ENCODE data around the gene CFAP210. TPM values are rescaled to one million over a fixed set of nuclear protein-coding genes. Genes with fewer than 3 reads are reported as not detected.
"Not testable (repeated sequence)": the region's sequence is repeated elsewhere in the genome, so short reads cannot be mapped to it uniquely, and the experiment has no call there.

The CFAP210 gene
- total RNA-seq, 2 experiments from 2014 or later, result 2.2 to 3.1 TPM

- ATAC-seq (ENCODE audit: poor library complexity) (no peak), DNase-seq (no peak)
- Histone ChIP-seq H3K4me3 (ENCODE audit: low read length) (no peak overlapping the region), H3K27ac (ENCODE audit: low read depth in 1 of 2, low read length in 2 of 2) (no peak overlapping the region), H3K9me3 (ENCODE audit: control insufficient read depth in 1 of 2, insufficient read depth in 1 of 2, low read length in 2 of 2) (no peaks in the 10 kb centered on the region), H3K36me3 (ENCODE audit: insufficient read depth, low read length) (peaks cover 15% of the 10 kb centered on the region), H3K27me3 (ENCODE audit: control insufficient read depth in 1 of 2, insufficient read depth in 2 of 2, low read length in 2 of 2) (no peaks in the 10 kb centered on the region), H3K4me1 (ENCODE audit: insufficient read depth, low read length) (peaks cover 10% of the 10 kb centered on the region)
- H3K27ac Mint-ChIP-seq, result no peak overlapping the region
- peaks cover 57% of the 10 kb centered on the region for H3K4me1 Mint-ChIP-seq (ENCODE audit: low read depth)
- no peak for TF ChIP-seq CTCF (IDR thresholded peaks at IDR 0.05)
- POLR2A ChIA-PET, result interaction anchor here (0.8 kb wide), 1 partner anchor 26 kb away, joined by 3 read pairs; the partner anchor contains the start of gene FASTKD1
- no peaks in the 10 kb centered on the region for H3K9me3 Mint-ChIP-seq
- intact Hi-C loops (cut with DNase I, micrococcal nuclease), result no loop called here
- CTCF ChIA-PET, result no interaction called here
- H3K4me3 Mint-ChIP-seq, result no peak overlapping the region
- H3K36me3 Mint-ChIP-seq (ENCODE audit: low read depth), result peaks cover 34% of the 10 kb centered on the region
- no peaks in the 10 kb centered on the region for H3K27me3 Mint-ChIP-seq
Observed at GRCh38 chr2:169599568-169599967, 94.6 kb downstream of the CFAP210 start.

GRCh38 chr2:169598982-169599381 lies 95.2 kb downstream of the CFAP210 start:
- Mint-ChIP-seq H3K4me1 (ENCODE audit: low read depth) (peaks cover 57% of the 10 kb centered on the region), H3K27me3 (no peaks in the 10 kb centered on the region), H3K9me3 (no peaks in the 10 kb centered on the region), H3K4me3 (no peak overlapping the region), H3K27ac (no peak overlapping the region), H3K36me3 (ENCODE audit: low read depth) (peaks cover 28% of the 10 kb centered on the region)
- Histone ChIP-seq H3K27me3 (ENCODE audit: control insufficient read depth in 1 of 2, insufficient read depth in 2 of 2, low read length in 2 of 2) (no peaks in the 10 kb centered on the region), H3K4me1 (ENCODE audit: insufficient read depth, low read length) (peaks cover 10% of the 10 kb centered on the region), H3K4me3 (ENCODE audit: low read length) (no peak overlapping the region), H3K36me3 (ENCODE audit: insufficient read depth, low read length) (peaks cover 10% of the 10 kb centered on the region), H3K9me3 (ENCODE audit: control insufficient read depth in 1 of 2, insufficient read depth in 1 of 2, low read length in 2 of 2) (no peaks in the 10 kb centered on the region), H3K27ac (ENCODE audit: low read depth in 1 of 2, low read length in 2 of 2) (no peak overlapping the region)
- ATAC-seq (ENCODE audit: poor library complexity) (no peak), DNase-seq (no peak)
- intact Hi-C loops (cut with DNase I, micrococcal nuclease), result no loop called here
- ChIA-PET CTCF (interaction anchor here (0.6 kb wide), 1 partner anchor 287 kb away, joined by 3 read pairs; no protein-coding TSS in a partner anchor), POLR2A (interaction anchor here (0.8 kb wide), 1 partner anchor 25 kb away, joined by 3 read pairs; the partner anchor contains the start of gene FASTKD1)
- no peak for TF ChIP-seq CTCF (IDR thresholded peaks at IDR 0.05)

- intact Hi-C loops (cut with DNase I, micrococcal nuclease); H3K27ac Mint-ChIP-seq: not testable (repeated sequence)
Observed at GRCh38 chr2:169596546-169596945, 97.7 kb downstream of the CFAP210 start.

More at GRCh38 chr2:169596546-169596945, 97.7 kb downstream of the CFAP210 start:
- H3K36me3 ChIP-seq (ENCODE audit: insufficient read depth, low read length); H3K9me3 ChIP-seq (ENCODE audit: control insufficient read depth in 1 of 2, insufficient read depth in 1 of 2, low read length in 2 of 2); DNase-seq; H3K27ac ChIP-seq (ENCODE audit: low read depth in 1 of 2, low read length in 2 of 2); H3K27me3 ChIP-seq (ENCODE audit: control insufficient read depth in 1 of 2, insufficient read depth in 2 of 2, low read length in 2 of 2); POLR2A ChIA-PET; H3K27me3 Mint-ChIP-seq; ATAC-seq (ENCODE audit: poor library complexity); CTCF ChIA-PET; H3K4me3 Mint-ChIP-seq; H3K4me3 ChIP-seq (ENCODE audit: low read length); H3K9me3 Mint-ChIP-seq: not testable (repeated sequence)
- peaks cover 20% of the 10 kb centered on the region for H3K36me3 Mint-ChIP-seq (ENCODE audit: low read depth)
- peaks cover 10% of the 10 kb centered on the region for H3K4me1 ChIP-seq (ENCODE audit: insufficient read depth, low read length)
- H3K4me1 Mint-ChIP-seq (ENCODE audit: low read depth), result peaks cover 46% of the 10 kb centered on the region

Other genes with a start within 250 kb of the CFAP210 start
- gene BBS5, start 214.9 kb downstream of the CFAP210 start, total RNA-seq, result 1 to 10 TPM; 2.1 to 2.2 TPM
- gene KLHL41, start 184.7 kb downstream of the CFAP210 start, total RNA-seq, result not detected
- gene FASTKD1, start 120.5 kb downstream of the CFAP210 start, total RNA-seq, result 1 to 10 TPM; 6.3 to 7.2 TPM
- 10 to 100 TPM; 83.4 to 87.8 TPM for gene PPIG, start 110.1 kb downstream of the CFAP210 start, total RNA-seq
- 1 to 10 TPM; 4.5 to 6.5 TPM for gene PHOSPHO2, start 64 bp upstream of the CFAP210 start, total RNA-seq
- under 1 TPM; 0.36 to 0.39 TPM for gene KLHL23, start 39.4 kb upstream of the CFAP210 start, total RNA-seq
- gene SSB, start 104.5 kb upstream of the CFAP210 start, total RNA-seq, result 100 to 1,000 TPM; 174 to 181 TPM
- 10 to 100 TPM; 13.2 to 16.0 TPM for gene METTL5, start 130.5 kb upstream of the CFAP210 start, total RNA-seq
- gene UBR3, start 133.0 kb upstream of the CFAP210 start, total RNA-seq, result 10 to 100 TPM; 32.1 to 35.2 TPM

Data from CD4-positive, alpha-beta T cell (primary cell).